Measurements from ENCODE around the gene DUOXA2.

Gene DUOXA2

GRCh38 chr15:45165536-45165935 lies 51.4 kb downstream of the DUOXA2 start:
- DNase-seq = no peak

- peak; percentile 82 for DNase-seq
Measured at GRCh38 chr15:45166834-45167630, 52.9 kb downstream of the DUOXA2 start.

- no peak for DNase-seq
Measured at GRCh38 chr15:45167631-45168205, 53.6 kb downstream of the DUOXA2 start.

Data from NCI-H446 treated with DMSO at 0.1 percent for 48 hours (cell line).